Adrenal gland (tissue), 5 donors: ENCODE data around the gene MTERF2.

Experiments
- POLR2A ChIP-seq, 2 donors: fragments of 450-650 bp; IDR thresholded peaks; one replicate each; pipeline ENCODE4 v1.6.1; 2017; ENCODE audit warnings: antibody characterized with exemption in 2 of 2, mild to moderate bottlenecking in 2 of 2, moderate library complexity in 1 of 2
- TF ChIP-seq, protein P1 (sequence below), 6 experiments: fragments of 450-650 bp in 4 of 6; fragments of 200-600 bp in 2 of 6; sonication (generic) in 1 of 6; IDR thresholded peaks; 1 replicate in 5 of 6; 2 replicates in 1 of 6; pipeline versions ENCODE4 v1.5.1 to v1.8.0; 2016 to 2021; ENCODE audit warnings: antibody characterized with exemption in 6 of 6, mild to moderate bottlenecking in 2 of 6, moderate library complexity in 1 of 6
- donor health status: DM: no; HTN: no; CAD: no.

- TF ChIP-seq, protein P1, sequence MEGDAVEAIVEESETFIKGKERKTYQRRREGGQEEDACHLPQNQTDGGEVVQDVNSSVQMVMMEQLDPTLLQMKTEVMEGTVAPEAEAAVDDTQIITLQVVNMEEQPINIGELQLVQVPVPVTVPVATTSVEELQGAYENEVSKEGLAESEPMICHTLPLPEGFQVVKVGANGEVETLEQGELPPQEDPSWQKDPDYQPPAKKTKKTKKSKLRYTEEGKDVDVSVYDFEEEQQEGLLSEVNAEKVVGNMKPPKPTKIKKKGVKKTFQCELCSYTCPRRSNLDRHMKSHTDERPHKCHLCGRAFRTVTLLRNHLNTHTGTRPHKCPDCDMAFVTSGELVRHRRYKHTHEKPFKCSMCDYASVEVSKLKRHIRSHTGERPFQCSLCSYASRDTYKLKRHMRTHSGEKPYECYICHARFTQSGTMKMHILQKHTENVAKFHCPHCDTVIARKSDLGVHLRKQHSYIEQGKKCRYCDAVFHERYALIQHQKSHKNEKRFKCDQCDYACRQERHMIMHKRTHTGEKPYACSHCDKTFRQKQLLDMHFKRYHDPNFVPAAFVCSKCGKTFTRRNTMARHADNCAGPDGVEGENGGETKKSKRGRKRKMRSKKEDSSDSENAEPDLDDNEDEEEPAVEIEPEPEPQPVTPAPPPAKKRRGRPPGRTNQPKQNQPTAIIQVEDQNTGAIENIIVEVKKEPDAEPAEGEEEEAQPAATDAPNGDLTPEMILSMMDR (IDR thresholded peaks at IDR 0.05): peak in 2 of 6 experiments; percentile 2 to 10
- peak; percentile 79 to 90 for TF ChIP-seq POLR2A (IDR thresholded peaks at IDR 0.05)
Measured at GRCh38 chr12:106986625-106987389, at the start of gene MTERF2.
